GM21717 (cell line): ENCODE data around the gene ALS2CL.

Experiments
- ATAC-seq: cut with Tn5 transposase; IDR thresholded peaks from one replicate; pipeline ENCODE4 v1.9.1; 2021; ENCODE audit warnings: mild to moderate bottlenecking, moderate library complexity; ENCODE audit not compliant: unreplicated experiment

ALS2CL gene

GRCh38 chr3:46667061-46667621 is 26.3 kb downstream of the ALS2CL start:
- ATAC-seq, result no peak

GRCh38 chr3:46666453-46666845 is 27.0 kb downstream of the ALS2CL start:
- ATAC-seq, result no peak

- ATAC-seq, result no peak
Observed at GRCh38 chr3:46665763-46666452, 27.6 kb downstream of the ALS2CL start.

DNA sequence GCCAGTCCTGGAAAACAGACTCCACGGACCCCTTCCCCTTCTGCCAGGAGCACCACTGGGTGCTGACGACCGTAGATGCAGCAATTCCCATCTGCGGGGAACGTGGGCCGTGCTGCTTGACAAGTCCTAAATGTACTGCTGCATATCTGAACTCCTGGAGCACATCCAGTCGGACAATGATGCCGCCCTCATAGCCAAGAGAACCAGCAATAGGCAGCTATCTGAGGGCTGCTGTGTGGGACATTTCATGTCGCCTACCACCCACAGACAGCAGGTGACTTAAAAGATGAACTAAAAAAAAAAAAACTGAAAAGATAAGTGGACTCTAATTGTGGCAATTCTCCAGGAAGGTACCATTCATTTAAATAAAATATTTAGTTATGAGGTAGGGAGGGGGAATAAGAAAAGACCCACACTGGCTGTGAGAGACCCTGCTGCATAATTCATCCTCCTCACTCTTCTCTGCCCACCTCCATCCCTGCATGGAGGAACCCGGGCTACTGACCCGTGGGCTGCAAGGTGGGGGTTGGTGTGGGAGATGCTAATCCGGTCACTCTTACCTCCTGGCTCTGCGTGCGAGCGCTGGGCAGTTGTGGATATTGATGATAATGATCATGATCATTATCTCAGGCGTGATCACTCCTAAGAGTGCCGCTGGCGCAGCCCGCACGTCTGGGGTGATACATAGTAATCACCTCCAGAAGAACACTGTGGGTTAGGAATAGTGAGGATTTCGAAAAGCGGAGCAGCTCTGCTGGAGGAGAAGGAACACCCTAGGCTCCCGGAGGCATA is 28.3 kb downstream of the ALS2CL start:
- ATAC-seq, result no peak

DNA sequence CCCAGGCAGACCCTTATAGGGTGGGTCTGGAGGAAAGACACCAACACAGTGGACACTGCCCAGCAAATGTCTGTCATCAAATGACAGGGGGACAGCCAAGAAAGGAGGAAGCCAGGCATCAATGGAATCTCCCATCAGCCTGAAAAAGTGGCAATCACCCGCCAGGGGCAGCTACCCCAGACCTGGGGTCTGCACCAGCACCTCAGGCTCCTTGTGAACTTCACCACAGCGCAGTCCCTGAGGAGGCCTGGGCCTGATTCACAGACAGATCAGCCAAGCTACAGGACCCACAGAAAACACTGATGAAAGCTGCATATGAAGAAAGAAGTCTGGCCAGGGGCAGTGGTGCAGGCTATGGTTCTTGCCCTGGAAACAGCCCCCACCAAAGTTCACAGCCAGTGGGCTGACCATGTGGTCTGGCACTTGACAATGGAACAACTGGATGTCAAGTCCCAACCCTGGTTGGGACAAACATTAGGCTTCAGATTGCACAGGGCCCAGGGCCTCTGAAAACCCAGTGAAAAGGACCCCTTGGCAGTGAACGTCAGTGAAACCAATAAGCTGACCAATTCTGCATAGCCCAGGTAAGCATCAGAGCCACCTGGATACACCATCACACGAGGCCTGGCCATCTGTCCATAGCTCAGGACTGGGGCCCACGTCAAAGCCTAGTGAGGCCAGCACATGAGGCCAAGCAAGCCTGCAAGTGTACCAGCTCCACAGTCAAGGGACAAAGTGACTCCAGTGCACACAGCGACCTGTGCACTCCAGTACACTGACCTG is 29.1 kb downstream of the ALS2CL start:
- no peak for ATAC-seq

GRCh38 chr3:46663591-46664135 is 29.8 kb downstream of the ALS2CL start:
- ATAC-seq, result no peak

DNA sequence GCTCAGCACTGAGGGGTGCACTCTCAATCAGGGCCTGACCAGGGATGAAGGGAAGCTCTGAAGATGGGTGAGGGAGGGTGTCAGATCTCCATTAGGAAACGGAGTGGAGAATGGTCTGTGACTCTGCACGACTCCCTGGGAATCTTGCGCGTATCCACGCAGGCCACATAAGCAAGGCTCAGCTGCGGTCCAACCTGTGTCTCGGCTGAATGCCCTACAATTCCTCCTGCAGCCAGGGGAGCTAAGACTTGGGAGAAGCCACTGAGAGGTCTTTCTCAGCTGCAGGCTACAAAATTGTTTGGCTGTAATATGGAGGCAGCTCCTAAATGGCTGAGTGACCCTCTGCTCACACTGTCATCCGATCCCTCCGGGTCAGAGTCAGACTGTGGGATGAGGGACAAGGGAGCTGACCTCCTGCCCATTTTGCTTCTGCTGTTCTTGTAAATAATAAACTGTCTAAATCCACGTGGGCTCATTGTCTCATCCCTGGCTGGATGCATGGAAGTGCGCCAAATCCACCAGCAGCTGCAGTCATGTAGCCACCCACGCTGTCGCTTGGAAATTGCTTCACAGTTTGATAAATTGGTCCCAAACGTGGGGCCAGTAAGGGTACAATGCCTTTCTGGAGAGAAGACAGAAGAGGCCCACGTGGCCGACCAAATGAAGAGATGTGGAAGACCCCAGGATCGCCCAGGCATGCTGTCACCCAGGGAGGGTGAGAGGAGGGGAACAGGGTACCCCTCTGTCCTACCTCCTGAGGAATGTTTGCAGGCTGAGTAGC is 30.5 kb downstream of the ALS2CL start:
- no peak for ATAC-seq

GRCh38 chr3:46661776-46662766 is 31.4 kb downstream of the ALS2CL start:
- ATAC-seq, result no peak

GRCh38 chr3:46660543-46661523 is 32.6 kb downstream of the ALS2CL start:
- ATAC-seq, result no peak

DNA sequence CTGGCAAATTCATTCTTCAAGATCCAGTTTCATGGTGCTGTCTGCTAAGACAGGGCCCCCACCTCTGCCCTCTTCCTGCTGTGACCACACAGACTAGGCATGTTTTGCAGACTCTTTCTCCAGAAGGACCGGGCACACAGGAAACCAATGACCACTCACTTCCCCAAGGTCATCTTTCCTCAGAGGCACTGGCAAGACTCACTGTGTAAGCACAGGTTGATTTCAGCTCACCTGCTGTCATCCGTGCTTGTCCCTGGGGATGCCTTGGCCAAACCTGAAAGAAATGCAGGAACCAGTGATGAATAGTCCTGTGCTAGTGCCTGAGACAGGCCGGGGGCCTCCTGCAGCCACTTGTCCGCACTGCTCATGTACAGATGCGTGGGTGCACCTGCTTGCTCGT is 33.5 kb downstream of the ALS2CL start:
- ATAC-seq, result no peak

DNA sequence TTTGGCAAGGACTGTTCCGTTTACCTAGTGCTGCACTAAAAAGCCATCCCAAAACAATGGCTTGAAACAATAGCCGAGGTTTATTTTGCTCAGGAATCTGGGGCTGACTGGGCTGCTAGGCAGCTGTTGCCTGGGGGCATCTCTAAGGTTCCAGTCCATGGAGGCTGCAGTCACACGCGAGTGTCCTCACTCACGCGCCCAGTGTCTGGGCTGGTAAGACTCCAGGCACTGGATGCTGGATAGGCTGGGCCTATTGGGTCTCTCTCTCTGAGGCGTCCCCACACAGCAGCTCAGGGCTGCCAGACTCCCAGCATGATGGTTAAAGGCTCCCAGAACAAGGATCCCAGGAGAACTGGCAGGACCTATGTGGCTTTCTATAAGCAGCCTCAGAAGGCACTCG is 34.2 kb downstream of the ALS2CL start:
- ATAC-seq, result no peak

- ATAC-seq, result no peak
Observed at GRCh38 chr3:46656778-46657556, 36.5 kb downstream of the ALS2CL start.

DNA sequence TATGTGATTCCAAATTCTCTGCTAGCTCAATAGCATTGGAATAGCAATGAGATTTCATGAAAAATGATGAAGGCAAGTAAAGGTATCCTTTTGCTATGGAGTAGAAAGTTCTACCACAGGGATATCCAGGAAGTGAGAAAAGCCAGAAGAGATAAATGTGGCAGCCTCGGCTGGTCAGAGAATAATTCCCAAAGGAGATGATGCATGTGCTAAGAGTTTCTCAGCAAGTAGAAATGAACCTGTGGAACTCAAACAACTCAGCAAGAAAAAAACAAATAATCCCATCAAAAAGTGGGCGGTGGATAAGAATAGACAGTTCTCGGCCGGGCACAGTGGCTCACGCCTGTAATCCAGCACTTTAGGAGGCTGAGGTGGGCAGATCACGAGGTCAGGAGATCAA is 38.2 kb downstream of the ALS2CL start:
- no peak for ATAC-seq

DNA sequence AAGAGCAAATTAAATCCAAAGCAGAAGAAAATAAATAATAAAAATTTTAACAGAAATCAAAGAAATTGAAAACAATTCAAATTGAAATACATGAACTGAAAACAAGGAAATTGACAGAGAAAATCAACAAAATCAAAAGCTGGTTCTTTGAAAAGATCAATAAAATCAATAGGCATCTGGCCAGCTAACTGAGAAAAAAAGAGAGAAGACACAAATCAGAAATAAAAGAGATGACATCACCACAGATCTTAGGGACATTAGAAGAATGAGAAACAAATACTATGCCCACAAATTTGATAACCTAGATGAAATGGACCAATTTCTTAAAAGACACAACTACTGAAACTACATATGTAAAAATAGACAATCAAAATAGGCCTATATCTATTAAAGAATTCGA is 42.4 kb downstream of the ALS2CL start:
- no peak for ATAC-seq

DNA sequence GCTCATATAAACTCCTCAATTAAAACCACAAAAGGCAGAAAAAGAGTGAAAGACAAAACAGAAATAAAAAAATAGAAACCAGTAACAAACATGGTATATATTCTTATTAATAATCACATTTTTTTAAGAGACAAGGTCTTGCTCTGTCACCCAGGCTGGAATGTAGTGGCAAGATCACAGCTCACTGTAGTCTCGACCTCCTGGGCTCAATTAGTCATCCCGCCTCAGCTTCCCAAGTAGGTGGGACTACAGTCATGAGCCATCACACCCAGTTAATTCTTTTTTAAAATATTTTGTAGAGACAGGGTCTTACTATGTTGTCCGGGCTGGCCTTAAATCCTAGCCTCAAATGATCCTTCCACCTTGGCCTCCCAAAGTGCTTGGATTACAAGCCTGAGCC is 44.0 kb downstream of the ALS2CL start:
- no peak for ATAC-seq

GRCh38 chr3:46648096-46648495 is 45.4 kb downstream of the ALS2CL start:
- ATAC-seq, result no peak

- no peak for ATAC-seq
Observed at GRCh38 chr3:46646700-46647099, 46.8 kb downstream of the ALS2CL start.
